Activated naive CD8-positive, alpha-beta T cell treated with anti-CD3 and anti-CD28 coated beads, Interleukin-2, amount 50 U/mL, for 16 hours (primary cell): Measurements from ENCODE around the gene CASP10.
"Not testable (repeated sequence)": the region's sequence is repeated elsewhere in the genome, so short reads cannot be mapped to it uniquely, and the experiment has no call there.

Source experiments
- DNase-seq: peaks from one replicate; pipeline ENCODE4 v3.0.0-alpha.2; 2020; ENCODE audit warnings: low read depth, low spot score

The CASP10 gene

GRCh38 chr2:201182650-201183364, at the start of gene CASP10:
TSS of gene CASP10 (plus strand) at chr2:201183141. CDS start at chr2:201185778, 2,637 bp downstream.
- no peak for DNase-seq

- DNase-seq: no peak
Measured at GRCh38 chr2:201135386-201135785, 47.6 kb upstream of the CASP10 start.

GRCh38 chr2:201136889-201137321, 46.0 kb upstream of the CASP10 start:
- DNase-seq: no peak

GRCh38 chr2:201137505-201138400, 45.2 kb upstream of the CASP10 start:
- no peak for DNase-seq

GRCh38 chr2:201138401-201138970, 44.5 kb upstream of the CASP10 start:
- DNase-seq: no peak

GRCh38 chr2:201138986-201139781, 43.8 kb upstream of the CASP10 start:
- not testable (repeated sequence) for DNase-seq

- no peak for DNase-seq
Measured at GRCh38 chr2:201139836-201140604, 42.9 kb upstream of the CASP10 start.

GRCh38 chr2:201144101-201145051, 38.6 kb upstream of the CASP10 start:
- no peak for DNase-seq

- no peak for DNase-seq
Measured at GRCh38 chr2:201148434-201148990, 34.4 kb upstream of the CASP10 start.

- no peak for DNase-seq
Measured at GRCh38 chr2:201149064-201149820, 33.7 kb upstream of the CASP10 start.

GRCh38 chr2:201149821-201150165, 33.1 kb upstream of the CASP10 start:
- DNase-seq: not testable (repeated sequence)

GRCh38 chr2:201150454-201151020, 32.4 kb upstream of the CASP10 start:
- DNase-seq: no peak

- DNase-seq: no peak
Measured at GRCh38 chr2:201151127-201151981, 31.6 kb upstream of the CASP10 start.

GRCh38 chr2:201152517-201152916, 30.4 kb upstream of the CASP10 start:
- DNase-seq: no peak

- DNase-seq: no peak
Measured at GRCh38 chr2:201152999-201153815, 29.7 kb upstream of the CASP10 start.

- no peak for DNase-seq
Measured at GRCh38 chr2:201154615-201155399, 28.1 kb upstream of the CASP10 start.
